ENCODE data around the gene ARHGAP8. TPM values are rescaled to one million over a fixed set of nuclear protein-coding genes. Genes with fewer than 3 reads are reported as not detected.

Gene ARHGAP8
- polyA plus RNA-seq, 3 donors, result 0.03 TPM; not detected in 2

DNA sequence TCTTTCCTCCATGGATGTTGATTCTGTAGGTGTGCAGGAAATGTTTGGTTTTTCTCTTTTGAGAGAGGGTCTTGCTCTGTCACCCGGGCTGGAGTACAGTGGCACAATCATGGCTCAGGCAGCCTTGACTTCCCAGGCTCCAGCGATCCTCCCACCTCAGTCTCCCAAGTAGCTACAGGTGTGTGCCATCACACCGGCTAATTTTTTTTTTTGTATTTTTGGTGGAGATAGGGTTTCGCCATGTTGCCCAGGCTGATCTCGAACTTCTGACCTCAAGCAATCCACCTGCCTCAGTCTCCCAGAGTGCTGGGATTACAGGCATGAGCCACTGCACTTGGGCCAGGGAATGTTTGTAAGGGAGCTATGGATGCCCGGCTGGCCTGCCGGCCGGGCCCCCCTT, 45.9 kb upstream of the ARHGAP8 start:
- Histone ChIP-seq H3K27ac (ENCODE audit: low read depth in 1 of 2, low read length in 2 of 2) (no peak overlapping the region), H3K4me2 (replicated peaks; ENCODE audit: extremely low read depth, low read length, poor library complexity, severe bottlenecking) (no peak overlapping the region), H3K79me2 (ENCODE audit: insufficient read depth, low read length) (no peaks in the 10 kb centered on the region), H3K9ac (ENCODE audit: insufficient read depth, low read length, poor library complexity, severe bottlenecking) (no peak overlapping the region), H4K20me1 (ENCODE audit: insufficient read depth, low read length) (no peaks in the 10 kb centered on the region), H3K4me1 (ENCODE audit: control insufficient read depth in 1 of 2, insufficient read depth in 2 of 2, low read length in 2 of 2) (peaks cover 15% of the 10 kb centered on the region in 2 donors), H3K36me3 (replicated peaks in 1 of 2; ENCODE audit: control insufficient read depth in 1 of 2, insufficient read depth in 2 of 2, low read length in 2 of 2) (no peaks in the 10 kb centered on the region), H3K4me3 (replicated peaks in 1 of 3; ENCODE audit: low read depth in 2 of 3, low read length in 3 of 3) (no peak overlapping the region), H3K9me3 (replicated peaks in 1 of 2; ENCODE audit: control insufficient read depth in 1 of 2, insufficient read depth in 1 of 2, low read length in 2 of 2) (peaks cover 0 to 3% of the 10 kb centered on the region in 2 donors), H2AFZ (ENCODE audit: insufficient read depth, low read depth, low read length, poor library complexity, severe bottlenecking) (no peak overlapping the region), H3K27me3 (ENCODE audit: control insufficient read depth in 2 of 2, insufficient read depth in 2 of 2, low read length in 2 of 2) (peaks cover 12 to 25% of the 10 kb centered on the region in 2 donors)
- H3K27me3 Mint-ChIP-seq (ENCODE audit: low read depth in 3 of 3), result peaks cover 12 to 29% (median 19%) of the 10 kb centered on the region in 3 donors
- intact Hi-C loops (cut with micrococcal nuclease), result no loop called here
- H3K4me3 Mint-ChIP-seq, result no peak overlapping the region
- no peaks in the 10 kb centered on the region for H3K36me3 Mint-ChIP-seq
- peaks cover 0 to 7% (median 3%) of the 10 kb centered on the region in 7 donors for H3K9me3 Mint-ChIP-seq
- peaks cover 18% of the 10 kb centered on the region for H3K4me1 Mint-ChIP-seq
- WGBS (ENCODE audit: insufficient coverage), result 40% methylated on average over 1 of the region's 8 CpGs
- TF ChIP-seq, protein P1, sequence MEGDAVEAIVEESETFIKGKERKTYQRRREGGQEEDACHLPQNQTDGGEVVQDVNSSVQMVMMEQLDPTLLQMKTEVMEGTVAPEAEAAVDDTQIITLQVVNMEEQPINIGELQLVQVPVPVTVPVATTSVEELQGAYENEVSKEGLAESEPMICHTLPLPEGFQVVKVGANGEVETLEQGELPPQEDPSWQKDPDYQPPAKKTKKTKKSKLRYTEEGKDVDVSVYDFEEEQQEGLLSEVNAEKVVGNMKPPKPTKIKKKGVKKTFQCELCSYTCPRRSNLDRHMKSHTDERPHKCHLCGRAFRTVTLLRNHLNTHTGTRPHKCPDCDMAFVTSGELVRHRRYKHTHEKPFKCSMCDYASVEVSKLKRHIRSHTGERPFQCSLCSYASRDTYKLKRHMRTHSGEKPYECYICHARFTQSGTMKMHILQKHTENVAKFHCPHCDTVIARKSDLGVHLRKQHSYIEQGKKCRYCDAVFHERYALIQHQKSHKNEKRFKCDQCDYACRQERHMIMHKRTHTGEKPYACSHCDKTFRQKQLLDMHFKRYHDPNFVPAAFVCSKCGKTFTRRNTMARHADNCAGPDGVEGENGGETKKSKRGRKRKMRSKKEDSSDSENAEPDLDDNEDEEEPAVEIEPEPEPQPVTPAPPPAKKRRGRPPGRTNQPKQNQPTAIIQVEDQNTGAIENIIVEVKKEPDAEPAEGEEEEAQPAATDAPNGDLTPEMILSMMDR (IDR thresholded peaks at IDR 0.05), result no peak
- DNase-seq, result no peak
- H3K27ac Mint-ChIP-seq, result no peak overlapping the region

DNA sequence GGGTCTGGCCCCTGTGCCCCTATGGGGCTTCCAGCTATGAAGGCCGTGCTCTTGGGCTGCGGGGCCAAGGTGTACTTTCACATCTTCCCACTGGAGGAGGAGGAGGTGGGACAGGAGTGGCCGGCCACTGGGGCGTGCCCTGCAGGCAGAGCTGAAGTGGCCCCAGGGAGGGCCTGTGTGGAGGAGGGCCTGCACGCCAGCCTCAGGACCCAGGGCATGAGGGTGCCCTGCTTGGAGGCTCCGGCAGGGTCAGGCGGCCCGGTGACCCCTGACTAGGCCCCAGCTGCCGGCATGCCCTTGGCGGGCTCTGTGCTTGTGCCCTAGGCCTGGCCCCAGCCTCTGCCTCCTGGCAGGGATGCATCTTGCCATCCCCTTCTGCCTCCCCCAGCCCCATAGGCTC, 45.2 kb upstream of the ARHGAP8 start:
- Mint-ChIP-seq H3K4me1 (peaks cover 15% of the 10 kb centered on the region), H3K27ac (no peak overlapping the region), H3K9me3 (peaks cover 0 to 7% (median 3%) of the 10 kb centered on the region in 7 donors), H3K4me3 (no peak overlapping the region), H3K27me3 (ENCODE audit: low read depth in 3 of 3) (peaks cover 12 to 25% (median 19%) of the 10 kb centered on the region in 3 donors), H3K36me3 (no peaks in the 10 kb centered on the region)
- H3K36me3 ChIP-seq (replicated peaks in 1 of 2; ENCODE audit: control insufficient read depth in 1 of 2, insufficient read depth in 2 of 2, low read length in 2 of 2), result no peaks in the 10 kb centered on the region
- DNase-seq, result no peak
- H3K4me2 ChIP-seq (replicated peaks; ENCODE audit: extremely low read depth, low read length, poor library complexity, severe bottlenecking), result no peak overlapping the region
- H3K9me3 ChIP-seq (replicated peaks in 1 of 2; ENCODE audit: control insufficient read depth in 1 of 2, insufficient read depth in 1 of 2, low read length in 2 of 2), result peaks cover 0 to 3% of the 10 kb centered on the region in 2 donors
- H3K9ac ChIP-seq (ENCODE audit: insufficient read depth, low read length, poor library complexity, severe bottlenecking), result no peak overlapping the region
- peaks cover 11 to 12% of the 10 kb centered on the region in 2 donors for H3K4me1 ChIP-seq (ENCODE audit: control insufficient read depth in 1 of 2, insufficient read depth in 2 of 2, low read length in 2 of 2)
- no peak overlapping the region for H3K27ac ChIP-seq (ENCODE audit: low read depth in 1 of 2, low read length in 2 of 2)
- no peak overlapping the region for H2AFZ ChIP-seq (ENCODE audit: insufficient read depth, low read depth, low read length, poor library complexity, severe bottlenecking)
- TF ChIP-seq, protein P1 (IDR thresholded peaks at IDR 0.05), result no peak
- no peaks in the 10 kb centered on the region for H3K79me2 ChIP-seq (ENCODE audit: insufficient read depth, low read length)
- 96% methylated on average over 8 of the region's 10 CpGs for WGBS (ENCODE audit: insufficient coverage)
- no peaks in the 10 kb centered on the region for H4K20me1 ChIP-seq (ENCODE audit: insufficient read depth, low read length)
- no peak overlapping the region for H3K4me3 ChIP-seq (replicated peaks in 1 of 3; ENCODE audit: low read depth in 2 of 3, low read length in 3 of 3)
- intact Hi-C loops (cut with micrococcal nuclease), result no loop called here
- peaks cover 12 to 22% of the 10 kb centered on the region in 2 donors for H3K27me3 ChIP-seq (ENCODE audit: control insufficient read depth in 2 of 2, insufficient read depth in 2 of 2, low read length in 2 of 2)

All from CD14-positive monocyte (primary cell).